ENCODE results near the gene H3-3A. TPM values are rescaled to one million over a fixed set of nuclear protein-coding genes. Genes with fewer than 3 reads are reported as not detected.
"Not testable (repeated sequence)": the region's sequence is repeated elsewhere in the genome, so short reads cannot be mapped to it uniquely, and the experiment has no call there.

The H3-3A gene
- total RNA-seq, 3 donors from 2014 or later: 328 to 367 (median 332) TPM

DNA sequence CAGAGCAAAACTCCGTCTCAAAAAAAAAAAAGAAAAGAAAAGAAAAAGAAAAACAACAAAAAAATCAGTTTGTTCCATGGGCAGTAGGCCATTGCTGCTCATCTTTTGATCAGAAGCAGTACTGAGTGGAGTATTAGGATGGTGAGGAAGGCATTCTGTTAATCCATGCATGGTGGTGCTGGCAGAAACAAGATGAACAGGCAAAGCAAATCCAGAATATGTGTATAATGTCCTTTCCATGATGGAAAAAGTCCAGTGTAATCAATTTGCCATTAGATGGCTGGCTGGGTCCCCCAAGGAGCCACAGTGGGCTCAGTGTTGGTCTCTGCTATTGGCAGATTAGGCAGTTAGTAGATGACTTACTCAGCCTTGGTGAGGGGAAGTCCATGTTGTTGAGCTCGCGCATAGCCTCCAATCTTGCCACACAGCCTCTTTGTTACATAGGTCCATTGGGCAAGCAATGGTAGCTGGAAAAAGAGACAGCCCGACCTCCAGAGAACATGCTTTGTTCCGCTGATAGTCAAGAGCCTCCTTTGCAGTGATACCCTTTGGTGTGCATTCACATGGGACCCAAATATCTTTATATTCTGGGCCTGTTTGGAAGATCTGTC lies 23.3 kb downstream of the H3-3A start:
- H3K4me1 Mint-ChIP-seq (ENCODE audit: low read depth): peaks cover 9% of the 10 kb centered on the region

DNA sequence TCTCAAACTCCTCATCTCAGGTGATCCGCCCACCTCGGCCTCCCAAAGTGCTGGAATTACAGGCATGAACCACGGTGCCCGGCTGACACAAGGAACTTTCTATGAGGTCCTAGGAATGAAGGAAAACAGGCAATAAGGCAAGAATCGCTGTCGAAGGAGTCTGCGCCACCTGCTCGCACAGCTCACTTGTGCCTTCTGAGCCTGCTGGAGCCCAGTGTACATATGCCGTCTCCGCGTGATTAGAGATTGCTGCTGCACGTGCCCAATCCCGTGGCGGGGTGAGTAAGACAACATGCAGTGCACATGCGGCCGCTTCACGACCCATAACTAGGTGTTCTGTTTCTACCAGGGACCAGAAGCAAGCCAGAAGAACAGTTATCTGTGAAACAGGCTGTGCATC lies 24.3 kb downstream of the H3-3A start:
- ATAC-seq (no peak), DNase-seq (no peak)
- H3K4me3 Mint-ChIP-seq: no peak overlapping the region
- H3K9me3 Mint-ChIP-seq: no peaks in the 10 kb centered on the region
- no peaks in the 10 kb centered on the region for H3K36me3 Mint-ChIP-seq (ENCODE audit: insufficient read depth)
- no peaks in the 10 kb centered on the region for H3K27me3 Mint-ChIP-seq (ENCODE audit: low read depth)
- H3K4me1 Mint-ChIP-seq (ENCODE audit: low read depth): peaks cover 9% of the 10 kb centered on the region

More for the DNA sequence above, 23.3 kb downstream of the H3-3A start:
- no peaks in the 10 kb centered on the region for H3K27me3 Mint-ChIP-seq (ENCODE audit: low read depth)
- H3K9me3 Mint-ChIP-seq: no peaks in the 10 kb centered on the region
- ATAC-seq: no peak
- H3K36me3 Mint-ChIP-seq (ENCODE audit: insufficient read depth): no peaks in the 10 kb centered on the region
- no peak overlapping the region for H3K4me3 Mint-ChIP-seq
- DNase-seq: no peak

GRCh38 chr1:226091461-226091860 lies 28.9 kb downstream of the H3-3A start:
- Mint-ChIP-seq H3K27me3 (ENCODE audit: low read depth) (peaks cover 3% of the 10 kb centered on the region), H3K9me3 (no peaks in the 10 kb centered on the region), H3K4me1 (ENCODE audit: low read depth) (no peaks in the 10 kb centered on the region), H3K4me3 (no peak overlapping the region), H3K36me3 (ENCODE audit: insufficient read depth) (no peaks in the 10 kb centered on the region)
- no peak for DNase-seq
- ATAC-seq: no peak

GRCh38 chr1:226092048-226092820 lies 29.7 kb downstream of the H3-3A start:
- DNase-seq; H3K9me3 Mint-ChIP-seq; H3K4me3 Mint-ChIP-seq; H3K27me3 Mint-ChIP-seq (ENCODE audit: low read depth); H3K4me1 Mint-ChIP-seq (ENCODE audit: low read depth); ATAC-seq; H3K36me3 Mint-ChIP-seq (ENCODE audit: insufficient read depth): not testable (repeated sequence)

DNA sequence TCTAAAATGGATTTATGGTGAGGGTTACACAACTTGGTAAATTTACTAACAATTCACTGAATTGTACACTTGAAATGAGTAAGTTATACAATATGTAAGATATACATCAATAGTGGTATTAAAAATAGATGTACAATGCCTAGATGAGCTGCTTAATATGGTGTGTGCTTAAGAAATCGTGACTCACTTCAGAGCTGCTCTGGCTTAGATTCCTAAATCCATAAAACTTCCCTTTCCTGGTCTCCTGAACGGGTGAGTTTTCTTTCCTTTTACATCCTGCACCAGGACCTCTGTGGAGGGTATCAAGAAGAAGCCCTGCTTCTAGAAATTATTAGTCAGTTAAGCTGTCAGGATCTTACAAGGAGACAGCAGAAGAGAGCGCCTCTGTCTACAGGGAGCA lies 30.4 kb downstream of the H3-3A start:
- ATAC-seq: no peak
- Mint-ChIP-seq H3K36me3 (ENCODE audit: insufficient read depth) (no peaks in the 10 kb centered on the region), H3K9me3 (no peaks in the 10 kb centered on the region)

DNA sequence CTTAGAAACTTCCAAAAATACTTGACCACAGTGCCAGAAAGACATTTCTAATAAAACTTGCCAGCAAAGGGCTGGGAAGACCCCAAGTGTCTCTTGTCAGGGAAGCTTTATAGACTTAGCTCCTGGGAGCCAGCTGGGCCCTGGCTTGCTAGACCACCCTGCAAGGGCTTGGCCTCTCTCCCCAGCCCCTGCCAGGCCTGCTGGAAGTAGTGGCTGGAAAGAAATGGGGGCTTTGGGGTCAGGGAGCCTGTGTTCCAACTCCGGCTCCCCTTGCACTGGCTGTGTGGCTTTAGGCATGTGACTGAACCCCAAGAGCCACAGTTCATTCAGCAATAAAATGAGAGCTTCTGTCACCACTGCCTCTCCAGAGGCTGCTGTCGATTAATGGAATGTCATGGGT lies 31.1 kb downstream of the H3-3A start:
- Mint-ChIP-seq H3K4me3 (no peak overlapping the region), H3K36me3 (ENCODE audit: insufficient read depth) (no peaks in the 10 kb centered on the region), H3K9me3 (no peaks in the 10 kb centered on the region), H3K4me1 (ENCODE audit: low read depth) (no peaks in the 10 kb centered on the region), H3K27me3 (ENCODE audit: low read depth) (peaks cover 4% of the 10 kb centered on the region)
- DNase-seq (no peak), ATAC-seq (no peak)

More for the DNA sequence above, 30.4 kb downstream of the H3-3A start:
- no peak for DNase-seq
- Mint-ChIP-seq H3K4me3 (no peak overlapping the region), H3K4me1 (ENCODE audit: low read depth) (no peaks in the 10 kb centered on the region), H3K27me3 (ENCODE audit: low read depth) (peaks cover 3% of the 10 kb centered on the region)

DNA sequence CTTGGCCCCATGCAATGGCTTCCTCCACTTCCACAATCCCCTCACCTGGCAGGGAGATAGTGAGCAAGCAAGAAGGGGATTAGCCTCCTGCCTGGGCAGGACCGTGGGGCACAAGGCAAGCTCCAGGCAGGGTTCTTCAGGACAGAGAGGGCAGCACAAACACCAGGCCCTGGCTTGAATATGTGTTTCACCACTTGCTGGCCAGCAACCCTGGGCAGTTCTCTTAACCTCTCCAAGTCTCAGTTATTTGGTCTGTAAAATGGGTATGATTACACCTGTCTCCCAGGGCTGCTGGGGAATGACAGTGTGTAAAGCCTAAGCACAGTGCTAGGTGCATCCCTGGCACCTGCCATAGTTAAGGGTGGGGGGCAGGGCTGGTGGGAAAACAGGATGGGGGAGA lies 31.9 kb downstream of the H3-3A start:
- Mint-ChIP-seq H3K4me1 (ENCODE audit: low read depth) (no peaks in the 10 kb centered on the region), H3K9me3 (no peaks in the 10 kb centered on the region), H3K36me3 (ENCODE audit: insufficient read depth) (no peaks in the 10 kb centered on the region), H3K4me3 (no peak overlapping the region), H3K27me3 (ENCODE audit: low read depth) (peaks cover 7% of the 10 kb centered on the region)
- no peak for ATAC-seq
- DNase-seq: no peak

DNA sequence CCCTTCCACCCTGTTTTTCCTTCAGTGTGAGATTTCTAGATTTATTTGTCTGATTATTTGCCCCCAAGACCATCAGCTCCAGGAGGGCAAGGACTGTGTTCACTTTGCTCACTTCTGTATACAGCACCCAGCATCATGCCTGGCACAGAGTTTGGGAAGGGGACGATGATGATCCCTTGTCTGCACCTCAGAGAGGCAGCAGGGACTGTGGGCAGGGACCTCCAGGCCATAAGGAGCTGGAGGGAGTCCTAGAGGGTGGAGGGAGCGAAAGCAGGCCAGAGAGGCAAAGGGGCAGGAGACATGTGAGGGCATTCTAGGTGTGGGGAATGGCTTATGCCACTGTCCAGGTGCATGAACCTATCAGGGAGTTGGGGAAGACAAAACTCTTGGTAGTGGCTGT lies 32.8 kb downstream of the H3-3A start:
- ATAC-seq (no peak), DNase-seq (no peak)
- H3K36me3 Mint-ChIP-seq (ENCODE audit: insufficient read depth): no peaks in the 10 kb centered on the region
- H3K4me3 Mint-ChIP-seq: no peak overlapping the region
- peaks cover 4% of the 10 kb centered on the region for H3K4me1 Mint-ChIP-seq (ENCODE audit: low read depth)
- H3K27me3 Mint-ChIP-seq (ENCODE audit: low read depth): peaks cover 7% of the 10 kb centered on the region
- no peaks in the 10 kb centered on the region for H3K9me3 Mint-ChIP-seq

GRCh38 chr1:226097866-226098625 lies 35.5 kb downstream of the H3-3A start:
- no peaks in the 10 kb centered on the region for H3K36me3 Mint-ChIP-seq (ENCODE audit: insufficient read depth)
- H3K4me3 Mint-ChIP-seq: no peak overlapping the region

GRCh38 chr1:226098870-226099835 lies 36.6 kb downstream of the H3-3A start:
- peak; percentile 34 to 41 for ATAC-seq
- peak overlapping the region; percentile 82 for H3K4me3 Mint-ChIP-seq
- H3K36me3 Mint-ChIP-seq (ENCODE audit: insufficient read depth): no peaks in the 10 kb centered on the region
- no peaks in the 10 kb centered on the region for H3K9me3 Mint-ChIP-seq
- peaks cover 11% of the 10 kb centered on the region for H3K4me1 Mint-ChIP-seq (ENCODE audit: low read depth)
- peaks cover 7% of the 10 kb centered on the region for H3K27me3 Mint-ChIP-seq (ENCODE audit: low read depth)
- DNase-seq: no peak

More at GRCh38 chr1:226097866-226098625, 35.5 kb downstream of the H3-3A start:
- no peak for DNase-seq
- Mint-ChIP-seq H3K4me1 (ENCODE audit: low read depth) (peaks cover 11% of the 10 kb centered on the region), H3K9me3 (no peaks in the 10 kb centered on the region), H3K27me3 (ENCODE audit: low read depth) (peaks cover 7% of the 10 kb centered on the region)
- ATAC-seq: no peak

DNA sequence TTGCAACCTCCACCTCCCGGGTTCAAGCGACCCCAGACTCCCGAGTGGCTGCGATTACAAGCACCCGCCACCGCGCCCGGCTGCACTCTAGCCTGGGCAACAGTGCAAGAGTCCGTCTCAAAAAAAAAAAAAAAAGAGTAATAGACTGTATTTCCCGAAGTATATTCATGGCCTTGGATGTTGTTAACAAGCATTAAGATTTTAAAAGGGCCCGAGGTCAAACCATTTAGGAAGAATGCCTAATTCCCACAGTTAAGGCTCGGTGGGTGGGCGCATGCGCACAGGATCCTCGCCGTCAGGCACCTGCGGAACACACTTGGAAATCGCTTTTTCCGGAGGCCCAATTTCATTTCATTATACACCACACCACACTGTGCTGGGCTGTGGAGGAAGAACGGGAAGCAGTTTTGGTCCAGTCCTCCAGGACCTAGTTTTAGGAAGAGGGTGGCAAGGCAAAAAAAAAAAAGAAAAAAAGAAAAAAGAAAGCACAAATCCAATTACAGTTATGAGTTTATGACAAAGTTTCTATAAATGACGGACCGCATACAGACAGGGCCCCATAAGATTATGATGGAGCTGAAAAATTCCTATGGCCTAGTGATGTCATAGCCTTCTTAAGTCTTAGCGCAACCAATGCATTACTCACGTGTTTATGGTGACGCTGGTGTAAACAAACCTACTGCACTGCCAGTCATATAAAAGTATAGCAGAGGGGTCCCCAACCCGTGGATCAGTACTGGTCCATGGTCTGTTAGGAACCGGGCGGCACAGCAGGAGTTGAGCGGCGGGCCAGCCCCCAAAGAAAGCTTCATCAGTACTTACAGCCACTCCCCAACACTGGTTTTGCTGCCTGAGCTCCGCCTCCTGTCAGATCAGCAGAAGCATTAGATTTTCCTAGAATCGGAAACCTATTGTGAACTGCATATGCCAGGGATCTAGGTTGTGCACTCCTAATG lies 38.2 kb downstream of the H3-3A start:
- peaks cover 4% of the 10 kb centered on the region for H3K27me3 Mint-ChIP-seq (ENCODE audit: low read depth)
- DNase-seq: peak; percentile 26
- peak; percentile 42 to 54 for ATAC-seq
- peak overlapping the region; percentile 82 for H3K4me3 Mint-ChIP-seq
- no peaks in the 10 kb centered on the region for H3K9me3 Mint-ChIP-seq
- no peaks in the 10 kb centered on the region for H3K36me3 Mint-ChIP-seq (ENCODE audit: insufficient read depth)
- peaks cover 11% of the 10 kb centered on the region for H3K4me1 Mint-ChIP-seq (ENCODE audit: low read depth)

DNA sequence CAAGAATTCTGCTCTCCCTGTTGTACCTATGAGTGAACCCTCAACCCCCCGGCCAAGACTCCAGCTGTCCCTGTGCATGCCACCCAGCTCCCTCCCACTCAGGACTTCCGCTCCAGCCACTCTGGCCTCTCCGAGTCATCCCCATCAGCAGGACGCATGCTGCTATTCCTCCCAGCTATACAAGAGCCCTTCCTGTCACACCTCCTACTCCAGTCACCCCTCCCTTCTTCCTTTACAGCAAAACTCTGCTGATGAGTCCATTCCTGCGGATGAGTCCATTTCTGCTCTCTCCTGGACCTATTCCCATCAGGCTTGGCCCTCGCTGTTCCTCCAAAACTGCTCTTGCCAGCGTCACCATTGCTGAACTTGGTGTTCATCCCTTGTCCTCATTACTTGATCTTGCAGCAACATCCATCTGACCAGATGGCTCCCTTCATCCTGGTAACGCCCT lies 42.2 kb downstream of the H3-3A start:
- Mint-ChIP-seq H3K27me3 (ENCODE audit: low read depth) (no peaks in the 10 kb centered on the region), H3K4me3 (no peak overlapping the region)
- ATAC-seq: no peak

More for the DNA sequence above, 42.2 kb downstream of the H3-3A start:
- DNase-seq: no peak
- peaks cover 17% of the 10 kb centered on the region for H3K4me1 Mint-ChIP-seq (ENCODE audit: low read depth)
- H3K9me3 Mint-ChIP-seq: no peaks in the 10 kb centered on the region
- no peaks in the 10 kb centered on the region for H3K36me3 Mint-ChIP-seq (ENCODE audit: insufficient read depth)
